GM18951 (cell line): ENCODE results near the gene CDKN2A.

Source experiments
- POLR2A ChIP-seq: IDR thresholded peaks from 4 replicates; pipeline ENCODE4 v1.6.1; 2011; ENCODE audit warnings: mild to moderate bottlenecking; ENCODE audit not compliant: insufficient read length, insufficient read depth; ENCODE audit errors: extremely low read depth
- in situ Hi-C: fragments of 300-500 bp; cut with MboI; formaldehyde crosslinking; loops from one replicate; pipeline ENCODE4 v1.12.0; 2022; ENCODE audit warnings: low sequenced_read_pairs, mixed read lengths, inconsistent platforms; ENCODE audit not compliant: unreplicated experiment

The CDKN2A gene

GRCh38 chr9:21996858-21997257 is 2.7 kb upstream of the CDKN2A start:
- TF ChIP-seq POLR2A: no peak
- in situ Hi-C loops: no loop called here

GRCh38 chr9:21996438-21996837 is 2.2 kb upstream of the CDKN2A start:
- in situ Hi-C loops: no loop called here
- TF ChIP-seq POLR2A: no peak

GRCh38 chr9:21995666-21996398 is 1.6 kb upstream of the CDKN2A start:
- in situ Hi-C loops: no loop called here
- TF ChIP-seq POLR2A: no peak

GRCh38 chr9:21995006-21995665 is 944 bp upstream of the CDKN2A start:
- in situ Hi-C loops: no loop called here
- peak; percentile 65 for TF ChIP-seq POLR2A

- TF ChIP-seq POLR2A: no peak
- in situ Hi-C loops: no loop called here
Measured at GRCh38 chr9:21994556-21995005, 389 bp upstream of the CDKN2A start, which contains the start of gene CDKN2B-AS1. CDKN2B-AS1 (plus strand) TSS chr9:21994791.

- TF ChIP-seq POLR2A: no peak
- in situ Hi-C loops: no loop called here
Measured at GRCh38 chr9:21993007-21993406, 1.2 kb downstream of the CDKN2A start.

- in situ Hi-C loops: no loop called here
- TF ChIP-seq POLR2A: no peak
Measured at GRCh38 chr9:21991072-21991959, 2.9 kb downstream of the CDKN2A start.

- TF ChIP-seq POLR2A: no peak
- in situ Hi-C loops: no loop called here
Measured at GRCh38 chr9:21989440-21990189, 4.6 kb downstream of the CDKN2A start.

GRCh38 chr9:21988056-21988990 is 5.9 kb downstream of the CDKN2A start:
- no peak for TF ChIP-seq POLR2A
- in situ Hi-C loops: no loop called here

- in situ Hi-C loops: no loop called here
- TF ChIP-seq POLR2A: no peak
Measured at GRCh38 chr9:21985964-21986667, 8.1 kb downstream of the CDKN2A start.

GRCh38 chr9:21984101-21984500 is 10.1 kb downstream of the CDKN2A start:
- no peak for TF ChIP-seq POLR2A
- in situ Hi-C loops: no loop called here

GRCh38 chr9:21983561-21983935 is 10.6 kb downstream of the CDKN2A start:
- no peak for TF ChIP-seq POLR2A
- in situ Hi-C loops: no loop called here
